Neural crest cell (in vitro differentiated cells): ENCODE data around the gene CLK4. TPM values are rescaled to one million over a fixed set of nuclear protein-coding genes. Genes with fewer than 3 reads are reported as not detected.
A peak's percentile ranks its signal among the peaks of the same experiment; 100 is the strongest.
"Not testable (repeated sequence)": the region's sequence is repeated elsewhere in the genome, so short reads cannot be mapped to it uniquely, and the experiment has no call there.

Source experiments
- DNase-seq: peaks from one replicate; pipeline ENCODE4 v3.0.0; 2021; ENCODE audit warnings: low read depth, mixed read lengths, low spot score
- H3K27ac Mint-ChIP-seq: one replicate; pipeline ENCODE4 v1.8.0; 2021; ENCODE audit warnings: mild to moderate bottlenecking, mixed read lengths; ENCODE audit not compliant: unreplicated experiment
- H3K27me3 Mint-ChIP-seq: 2 replicates; pipeline ENCODE4 v1.8.0; 2021; ENCODE audit warnings: low read depth, mild to moderate bottlenecking, mixed read lengths
- H3K36me3 Mint-ChIP-seq: 2 replicates; pipeline ENCODE4 v1.8.0; 2021; ENCODE audit warnings: low read depth, mild to moderate bottlenecking, mixed read lengths
- H3K4me1 Mint-ChIP-seq: 2 replicates; pipeline ENCODE4 v1.8.0; 2021; ENCODE audit warnings: mixed read lengths
- H3K4me3 Mint-ChIP-seq: one replicate; pipeline ENCODE4 v1.8.0; 2021; ENCODE audit warnings: mild to moderate bottlenecking, mixed read lengths
- H3K9me3 Mint-ChIP-seq: 2 replicates; pipeline ENCODE4 v1.8.0; 2021; ENCODE audit warnings: mixed read lengths
- total RNA-seq: library from RNA; stranded (reverse); gene quantifications from 2 replicates; pipeline ENCODE4 v1.2.1, GENCODE V29; 2021
- TF ChIP-seq, protein P1 (sequence below): fragments of 200-600 bp; sonication (generic); conservative IDR thresholded peaks from 2 replicates; pipeline ENCODE4 v1.5.0; 2021; ENCODE audit warnings: antibody characterized with exemption, mild to moderate bottlenecking

CLK4 gene
- total RNA-seq, 1 donor from 2014 or later: 25.1 TPM

DNA sequence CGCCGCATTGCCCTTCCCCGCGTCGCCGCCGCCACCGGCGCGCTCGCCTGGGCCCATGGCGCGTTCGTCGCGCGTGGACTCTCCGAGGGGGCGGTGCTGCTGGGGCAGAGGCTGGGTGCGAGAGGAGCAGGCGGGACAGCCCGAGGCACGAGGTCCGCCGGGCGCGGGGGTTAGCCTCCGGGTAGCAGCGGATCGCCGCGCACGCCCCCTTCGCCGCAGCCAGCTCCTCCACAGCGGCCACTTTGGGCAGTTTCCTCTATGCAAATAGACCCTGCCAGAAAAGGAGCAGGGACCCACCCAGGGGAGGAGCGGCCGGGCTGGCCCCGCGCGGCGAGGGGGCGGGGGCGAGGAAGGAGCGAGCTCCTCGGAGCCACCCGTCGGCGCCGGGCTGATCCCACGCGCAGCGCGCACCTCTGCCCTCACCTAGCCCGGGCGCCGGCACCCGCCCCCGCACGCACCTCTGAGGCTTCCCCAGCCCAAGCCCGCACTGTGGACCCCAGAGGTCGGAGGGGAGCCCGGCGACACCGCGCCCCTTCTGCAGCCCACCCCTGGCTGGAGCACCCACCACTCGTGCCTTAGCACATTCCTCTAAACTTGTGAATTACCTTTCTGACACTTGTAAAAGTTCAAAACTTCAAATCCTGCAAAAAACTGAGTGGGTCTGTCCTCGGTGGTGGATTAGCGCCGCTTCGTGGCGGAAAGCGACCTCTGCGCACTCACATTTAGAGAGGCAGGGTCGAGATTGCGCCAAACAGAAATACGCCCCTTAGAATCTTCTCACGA is 36.5 kb downstream of the CLK4 start, which contains the start of gene COL23A1:
TSS of gene COL23A1 (minus strand) at position 253 of the 783 bp plus-strand sequence.
- TF ChIP-seq, protein P1, sequence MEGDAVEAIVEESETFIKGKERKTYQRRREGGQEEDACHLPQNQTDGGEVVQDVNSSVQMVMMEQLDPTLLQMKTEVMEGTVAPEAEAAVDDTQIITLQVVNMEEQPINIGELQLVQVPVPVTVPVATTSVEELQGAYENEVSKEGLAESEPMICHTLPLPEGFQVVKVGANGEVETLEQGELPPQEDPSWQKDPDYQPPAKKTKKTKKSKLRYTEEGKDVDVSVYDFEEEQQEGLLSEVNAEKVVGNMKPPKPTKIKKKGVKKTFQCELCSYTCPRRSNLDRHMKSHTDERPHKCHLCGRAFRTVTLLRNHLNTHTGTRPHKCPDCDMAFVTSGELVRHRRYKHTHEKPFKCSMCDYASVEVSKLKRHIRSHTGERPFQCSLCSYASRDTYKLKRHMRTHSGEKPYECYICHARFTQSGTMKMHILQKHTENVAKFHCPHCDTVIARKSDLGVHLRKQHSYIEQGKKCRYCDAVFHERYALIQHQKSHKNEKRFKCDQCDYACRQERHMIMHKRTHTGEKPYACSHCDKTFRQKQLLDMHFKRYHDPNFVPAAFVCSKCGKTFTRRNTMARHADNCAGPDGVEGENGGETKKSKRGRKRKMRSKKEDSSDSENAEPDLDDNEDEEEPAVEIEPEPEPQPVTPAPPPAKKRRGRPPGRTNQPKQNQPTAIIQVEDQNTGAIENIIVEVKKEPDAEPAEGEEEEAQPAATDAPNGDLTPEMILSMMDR: peak; percentile 87
- DNase-seq: peak; percentile 66
- peaks cover 43% of the 10 kb centered on the region for H3K27me3 Mint-ChIP-seq
- peaks cover 23% of the 10 kb centered on the region for H3K36me3 Mint-ChIP-seq
- H3K4me3 Mint-ChIP-seq: peak within 1 kb of the TSS; percentile 96
- peaks cover 49% of the 10 kb centered on the region for H3K4me1 Mint-ChIP-seq
- no peak within 1 kb of the TSS for H3K27ac Mint-ChIP-seq
- H3K9me3 Mint-ChIP-seq: peaks cover 9% of the 10 kb centered on the region

DNA sequence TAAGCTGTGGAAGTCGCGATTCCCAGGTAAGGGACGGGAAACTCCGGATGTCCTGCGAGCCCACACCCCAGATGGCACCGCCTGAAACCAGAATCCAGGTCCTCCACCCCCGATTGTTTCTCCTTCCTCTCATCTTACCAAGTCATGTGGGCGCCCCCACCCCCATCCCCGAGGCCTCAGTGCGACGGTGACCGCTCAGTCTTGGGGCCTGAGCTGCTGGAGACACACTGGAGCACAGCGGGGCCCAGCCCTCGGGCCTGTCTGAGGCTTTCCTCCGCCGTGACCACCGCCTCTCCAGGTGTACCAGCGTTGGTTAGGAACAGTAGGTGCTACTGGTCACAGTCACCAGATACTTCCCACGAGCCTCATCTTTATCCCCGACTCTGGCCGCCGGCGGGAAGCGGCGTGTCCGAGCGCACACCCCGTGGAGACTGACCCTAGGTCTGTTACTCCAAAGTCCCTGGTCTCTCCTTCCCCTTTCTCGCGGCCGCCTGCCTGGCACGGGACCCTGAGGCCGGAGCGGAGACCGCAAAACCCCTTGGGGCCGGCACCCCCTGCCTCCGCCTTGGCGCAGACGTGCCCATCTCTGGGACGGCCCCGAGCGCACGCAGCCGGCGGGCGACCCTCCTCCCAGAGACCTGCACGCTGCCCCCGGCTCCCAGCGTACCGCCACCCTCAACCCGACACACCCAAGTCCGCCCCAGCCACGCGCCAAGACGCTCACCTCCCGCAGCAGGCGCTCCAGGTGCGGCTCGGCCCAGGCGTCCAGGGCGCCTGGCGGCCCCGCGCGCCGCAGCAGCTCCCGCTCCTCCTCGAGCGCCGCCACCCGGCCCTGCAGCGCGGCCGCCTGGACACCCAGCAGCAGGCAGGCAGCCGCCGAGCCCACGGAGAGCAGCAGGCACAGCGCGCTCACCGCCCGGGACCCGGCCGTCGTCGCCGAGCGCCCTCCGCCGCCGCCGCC is 37.4 kb downstream of the CLK4 start:
- H3K4me3 Mint-ChIP-seq: peak overlapping the region; percentile 89

DNA sequence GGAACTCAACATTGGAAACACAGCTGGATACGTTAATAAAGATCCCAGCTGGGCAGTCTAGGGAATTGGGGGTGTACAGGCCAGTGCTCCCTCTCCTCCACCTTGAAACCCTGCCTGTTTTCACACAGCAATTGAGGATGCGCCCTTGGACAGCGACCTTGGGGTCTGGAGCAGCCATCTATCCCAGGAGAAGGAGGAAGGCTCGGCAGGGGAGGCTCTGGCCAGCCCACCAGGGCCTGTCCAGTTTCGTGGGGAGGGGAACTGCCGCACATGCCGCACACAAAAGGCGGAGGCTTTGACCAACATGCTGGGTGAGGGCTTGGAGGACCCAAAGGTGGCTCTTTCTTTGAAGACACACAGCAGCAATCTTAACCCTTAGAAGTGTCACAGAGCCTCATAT is 38.1 kb downstream of the CLK4 start:
- TF ChIP-seq, protein P1: no peak
- H3K9me3 Mint-ChIP-seq: no peaks in the 10 kb centered on the region
- H3K27me3 Mint-ChIP-seq: peaks cover 43% of the 10 kb centered on the region
- no peak for DNase-seq
- no peak overlapping the region for H3K27ac Mint-ChIP-seq
- H3K4me3 Mint-ChIP-seq: peak overlapping the region; percentile 89
- peaks cover 49% of the 10 kb centered on the region for H3K4me1 Mint-ChIP-seq
- peaks cover 8% of the 10 kb centered on the region for H3K36me3 Mint-ChIP-seq

More for the DNA sequence above, 37.4 kb downstream of the CLK4 start:
- H3K9me3 Mint-ChIP-seq: peaks cover 1% of the 10 kb centered on the region
- TF ChIP-seq, protein P1: peak; percentile 37
- peaks cover 43% of the 10 kb centered on the region for H3K27me3 Mint-ChIP-seq
- peak overlapping the region; percentile 19 for H3K27ac Mint-ChIP-seq
- DNase-seq: peak; percentile 43
- H3K36me3 Mint-ChIP-seq: peaks cover 15% of the 10 kb centered on the region
- H3K4me1 Mint-ChIP-seq: peaks cover 49% of the 10 kb centered on the region

DNA sequence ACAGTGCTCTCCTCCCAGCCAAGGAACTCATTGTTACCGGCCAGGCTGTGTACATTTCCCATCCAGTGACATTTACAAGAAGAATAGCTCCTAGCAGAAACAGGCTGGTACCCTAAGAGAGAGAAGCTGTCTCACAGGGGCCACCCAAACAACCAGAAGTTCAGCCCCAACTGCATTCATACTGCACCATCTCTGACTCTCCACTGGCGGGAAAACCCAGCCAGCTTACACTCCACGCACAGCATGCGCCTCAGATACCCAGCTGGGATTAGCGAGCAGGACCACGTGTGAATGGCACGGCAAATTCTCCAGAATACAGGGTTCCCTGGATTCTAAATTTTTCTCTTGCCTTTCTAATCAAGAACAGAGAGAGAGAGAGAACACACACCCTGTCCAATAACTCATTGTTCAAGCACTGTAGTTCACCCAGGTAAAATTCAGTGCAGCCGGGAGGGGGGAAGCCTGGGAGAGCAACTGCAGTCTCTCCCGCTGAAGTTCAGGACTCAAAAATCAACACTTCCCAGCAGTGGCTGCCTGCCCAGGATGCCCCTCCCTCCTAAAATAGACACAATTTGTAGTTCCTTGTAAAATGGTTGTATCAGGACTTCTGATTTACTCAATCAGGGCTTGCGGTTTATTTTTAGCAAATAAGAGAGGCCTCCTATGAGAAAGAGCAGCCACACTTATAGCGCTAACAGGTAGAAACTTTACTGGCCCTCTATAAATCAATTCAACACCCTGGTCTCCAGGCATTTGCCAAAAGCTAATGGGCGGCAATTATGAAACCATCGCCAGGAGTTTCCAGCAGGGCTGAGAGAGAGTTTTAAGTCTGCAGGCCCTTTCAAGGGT is 38.9 kb downstream of the CLK4 start:
- TF ChIP-seq, protein P1: no peak
- Mint-ChIP-seq H3K4me1 (peaks cover 49% of the 10 kb centered on the region), H3K27ac (peak overlapping the region; percentile 86), H3K4me3 (peak overlapping the region; percentile 89), H3K36me3 (peaks cover 6% of the 10 kb centered on the region), H3K9me3 (no peaks in the 10 kb centered on the region), H3K27me3 (peaks cover 43% of the 10 kb centered on the region)
- no peak for DNase-seq

DNA sequence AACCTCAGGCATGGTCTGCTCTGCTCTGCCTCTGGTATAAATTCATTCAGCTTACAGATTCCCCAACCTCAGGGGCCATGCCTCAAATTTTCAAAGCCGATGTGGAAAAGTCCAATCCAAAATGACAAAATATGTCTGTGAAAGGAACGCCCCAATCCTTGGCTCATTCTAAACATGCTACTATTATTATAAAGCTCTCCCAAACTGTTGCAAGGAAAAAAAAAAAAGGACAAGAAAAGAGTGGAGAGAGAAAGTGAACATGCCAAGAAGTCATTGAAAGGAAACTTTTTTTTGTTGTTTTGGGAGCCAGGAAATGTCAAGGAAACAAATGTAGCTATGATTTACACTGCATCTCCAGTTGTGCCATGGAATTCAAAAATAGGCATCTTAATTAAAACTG is 40.5 kb downstream of the CLK4 start:
- no peaks in the 10 kb centered on the region for H3K9me3 Mint-ChIP-seq
- peaks cover 37% of the 10 kb centered on the region for H3K27me3 Mint-ChIP-seq

DNA sequence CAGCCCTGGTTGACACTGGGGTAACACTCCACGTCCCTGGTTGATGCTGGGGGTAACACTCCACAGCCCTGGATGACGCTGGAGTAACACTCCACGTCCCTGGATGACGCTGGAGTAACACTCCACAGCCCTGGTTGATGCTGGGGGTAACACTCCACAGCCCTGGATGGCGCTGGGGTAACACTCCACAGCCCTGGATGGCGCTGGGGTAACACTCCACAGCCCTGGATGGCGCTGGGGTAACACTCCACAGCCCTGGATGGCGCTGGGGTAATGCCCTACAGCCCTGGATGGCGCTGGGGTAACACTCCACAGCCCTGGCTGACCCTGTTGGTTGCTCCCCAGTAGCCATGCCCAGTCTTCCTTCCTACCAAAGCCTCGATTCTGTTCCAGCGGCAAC is 41.4 kb downstream of the CLK4 start:
- not testable (repeated sequence) for DNase-seq, H3K4me3 Mint-ChIP-seq, H3K9me3 Mint-ChIP-seq, H3K36me3 Mint-ChIP-seq, H3K27ac Mint-ChIP-seq
- peaks cover 31% of the 10 kb centered on the region for H3K27me3 Mint-ChIP-seq
- peaks cover 34% of the 10 kb centered on the region for H3K4me1 Mint-ChIP-seq

More for the DNA sequence above, 40.5 kb downstream of the CLK4 start:
- TF ChIP-seq, protein P1: no peak
- peak overlapping the region; percentile 50 for H3K4me3 Mint-ChIP-seq
- H3K27ac Mint-ChIP-seq: no peak overlapping the region
- no peak for DNase-seq
- peaks cover 43% of the 10 kb centered on the region for H3K4me1 Mint-ChIP-seq
- peaks cover 4% of the 10 kb centered on the region for H3K36me3 Mint-ChIP-seq
